Skeletal muscle cell (primary cell): ENCODE data around the gene SCGB3A2.

Experiments
- DNase-seq: peaks from one replicate; pipeline ENCODE4 v3.0.0-alpha.2; 2010; ENCODE audit warnings: low read depth
- H3K4me3 ChIP-seq: 2 replicates; pipeline ENCODE4 v1.5.1; 2011; ENCODE audit warnings: low read depth, mild to moderate bottlenecking, control low read depth, low read length, moderate library complexity

The SCGB3A2 gene

DNA sequence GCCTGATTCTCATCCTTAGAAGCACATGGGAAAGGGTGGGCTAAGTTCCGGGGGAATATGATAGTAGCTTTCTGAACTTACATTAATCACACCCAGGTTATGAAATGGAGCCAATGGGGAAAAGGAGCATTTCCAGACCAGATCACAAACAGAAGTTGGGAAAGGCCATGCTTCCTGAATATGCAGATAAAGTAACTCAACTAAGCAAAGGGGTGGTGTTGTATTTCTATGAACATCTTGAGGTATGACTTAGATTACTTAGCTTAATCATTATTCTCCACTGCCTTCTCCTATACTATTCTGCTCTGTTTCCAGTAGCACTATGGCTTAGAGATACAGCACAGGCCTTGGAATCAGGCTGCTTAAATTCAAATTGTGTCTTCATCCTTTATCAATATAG lies 17.4 kb downstream of the SCGB3A2 start:
- DNase-seq = no peak
- H3K4me3 ChIP-seq = no peak overlapping the region

DNA sequence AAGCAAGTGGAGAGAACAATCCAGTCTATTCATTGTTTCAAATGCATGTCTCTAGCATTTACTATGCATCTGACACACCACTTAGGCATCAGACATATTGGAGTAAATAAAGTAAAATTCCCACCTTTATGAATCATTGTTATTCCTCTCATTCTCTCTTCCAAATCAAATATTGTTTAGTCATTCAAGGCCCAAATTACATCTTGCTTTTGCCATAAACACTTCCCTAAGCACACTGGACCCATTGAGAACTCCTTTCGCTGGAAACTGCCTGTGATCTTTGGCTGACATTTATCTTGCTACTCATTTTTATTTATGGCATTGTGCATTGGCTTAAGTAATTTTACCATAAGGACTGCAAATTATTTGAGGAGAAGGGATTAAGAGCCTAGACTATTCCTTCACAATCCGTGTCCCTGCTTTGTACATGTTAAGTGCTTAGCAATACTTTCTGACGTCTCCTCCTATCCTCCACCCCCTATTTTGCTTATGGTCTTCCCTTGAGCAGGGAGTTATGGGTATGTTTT lies 20.4 kb downstream of the SCGB3A2 start:
- H3K4me3 ChIP-seq = no peak overlapping the region
- no peak for DNase-seq

DNA sequence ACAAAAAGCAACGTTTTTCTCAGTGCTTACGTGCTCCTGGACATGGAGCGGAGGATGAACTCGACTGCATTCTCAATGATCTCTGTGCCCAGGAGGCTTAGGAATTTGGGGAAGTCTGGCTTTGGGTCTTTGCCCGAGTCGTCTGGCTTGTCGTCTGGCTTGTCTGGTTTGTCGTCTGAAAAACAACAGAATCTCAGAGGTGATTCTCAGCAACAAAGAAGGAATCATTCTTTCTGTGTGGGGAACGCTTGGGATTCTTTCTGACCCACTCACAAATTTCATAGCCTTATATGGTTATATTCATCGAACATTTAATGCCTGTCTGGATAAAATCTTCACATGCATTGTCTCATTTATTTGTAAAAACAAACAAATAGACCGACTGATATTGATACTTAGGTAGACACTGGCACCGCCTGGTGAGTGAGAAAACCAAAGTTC lies 23.1 kb downstream of the SCGB3A2 start:
- H3K4me3 ChIP-seq = no peak overlapping the region
- DNase-seq = no peak

DNA sequence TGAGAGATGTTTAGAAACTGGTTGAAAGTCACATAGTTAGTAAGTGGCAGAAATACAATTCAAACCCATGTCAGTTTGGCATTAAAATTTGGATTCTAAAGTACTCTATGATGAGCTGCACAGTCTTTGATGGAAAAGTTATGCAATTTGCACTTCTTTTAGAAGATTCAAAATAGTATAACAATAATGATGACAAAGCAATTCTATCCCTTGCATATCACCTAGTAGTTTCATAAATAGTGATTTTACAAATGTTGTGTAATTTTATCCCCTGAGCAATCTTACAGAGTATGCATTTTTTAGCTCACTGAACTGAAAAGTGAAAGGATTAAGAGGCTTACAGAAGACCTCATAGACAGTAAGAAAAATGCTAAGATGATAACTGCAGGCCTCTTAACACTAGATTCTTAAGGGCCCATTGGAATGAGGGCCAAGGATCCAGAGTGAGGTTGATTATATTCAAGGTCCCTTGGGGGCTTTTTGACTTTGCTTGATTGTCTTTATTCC lies 24.2 kb downstream of the SCGB3A2 start:
- H3K4me3 ChIP-seq = no peak overlapping the region
- DNase-seq = no peak

DNA sequence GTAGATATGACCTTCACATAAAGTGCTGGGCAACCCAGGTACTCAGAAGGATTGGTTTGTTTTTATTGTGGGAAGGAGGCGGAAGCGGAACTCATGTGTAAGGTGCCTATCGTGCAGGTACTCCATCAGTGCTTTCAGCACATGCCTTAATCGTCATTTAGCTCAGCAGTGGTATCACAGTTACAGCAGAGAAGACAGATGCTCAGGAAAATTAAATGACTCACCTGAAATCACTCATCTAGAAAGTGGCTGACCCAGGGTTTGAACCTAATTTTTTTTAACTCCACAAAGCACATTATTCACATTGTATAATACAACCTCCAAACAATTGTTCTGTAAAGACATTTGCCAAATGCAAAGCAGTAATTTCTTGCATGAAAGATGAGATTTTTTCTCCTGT lies 25.6 kb downstream of the SCGB3A2 start:
- no peak overlapping the region for H3K4me3 ChIP-seq
- DNase-seq = no peak

DNA sequence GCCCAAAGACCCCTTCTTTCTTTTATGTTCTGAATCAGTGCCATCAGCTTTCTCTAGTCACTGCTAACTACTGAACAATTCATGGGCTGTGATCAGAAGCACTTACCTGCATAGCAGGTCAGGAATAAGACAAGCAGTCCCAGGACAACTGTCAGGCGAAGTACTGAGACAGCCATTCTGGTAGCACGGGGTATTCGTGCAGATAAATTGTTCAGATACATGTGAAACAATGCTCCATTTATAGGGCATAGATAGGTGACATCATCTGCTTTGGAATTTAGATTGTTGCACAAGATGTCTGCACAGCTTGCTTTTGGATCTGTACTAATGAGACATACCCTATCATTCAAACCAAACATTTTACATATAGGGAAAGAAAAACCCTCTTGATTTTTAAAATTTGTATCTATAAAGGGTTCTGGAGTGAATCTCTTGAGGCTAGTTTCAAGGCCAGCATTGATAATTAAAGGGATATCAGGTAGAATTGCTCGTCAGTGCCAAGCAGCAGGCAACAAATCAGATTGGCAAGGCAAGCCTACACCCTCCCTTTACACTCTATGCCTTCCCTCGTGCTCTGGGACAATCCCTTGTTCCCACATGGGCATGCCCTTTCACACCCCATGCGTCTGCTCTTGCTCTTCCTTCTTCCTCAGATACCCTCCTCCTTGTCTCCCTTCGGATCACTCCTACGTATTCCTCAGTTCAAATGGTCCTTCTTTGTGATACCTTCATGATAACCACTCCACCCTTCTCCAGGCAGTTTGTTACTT lies 28.0 kb downstream of the SCGB3A2 start, which contains the start of gene C5orf46:
Gene C5orf46, minus strand, starts transcription at position 213 of the 770 bp plus-strand sequence. Its CDS starts 37 bp downstream, at position 176.
- peak; percentile 28 for DNase-seq

GRCh38 chr5:147911427-147911826 lies 32.9 kb downstream of the SCGB3A2 start:
- DNase-seq = no peak
- no peak overlapping the region for H3K4me3 ChIP-seq

More for the DNA sequence above, 28.0 kb downstream of the SCGB3A2 start, which contains the start of gene C5orf46:
- H3K4me3 ChIP-seq = no peak within 1 kb of the TSS

DNA sequence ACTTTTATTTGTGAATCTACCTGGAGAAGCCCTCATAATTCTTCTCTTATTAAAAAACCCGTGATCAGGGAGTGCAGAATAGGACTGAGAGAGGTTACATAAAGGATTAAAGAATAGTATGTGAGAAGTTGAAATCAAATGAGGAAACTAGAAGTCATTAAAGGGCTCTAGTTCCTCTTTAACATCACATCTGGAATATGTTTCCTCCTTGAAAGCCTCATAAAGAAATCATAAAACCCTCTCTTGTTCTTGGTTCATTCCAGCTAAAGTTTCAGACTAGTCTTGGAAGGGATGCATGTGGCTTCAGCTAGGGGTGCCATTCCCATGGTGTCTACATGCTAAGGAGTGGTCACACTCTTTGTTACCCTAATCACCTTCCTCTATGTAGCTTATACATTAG lies 33.5 kb downstream of the SCGB3A2 start:
- H3K4me3 ChIP-seq = no peak overlapping the region
- DNase-seq = no peak

DNA sequence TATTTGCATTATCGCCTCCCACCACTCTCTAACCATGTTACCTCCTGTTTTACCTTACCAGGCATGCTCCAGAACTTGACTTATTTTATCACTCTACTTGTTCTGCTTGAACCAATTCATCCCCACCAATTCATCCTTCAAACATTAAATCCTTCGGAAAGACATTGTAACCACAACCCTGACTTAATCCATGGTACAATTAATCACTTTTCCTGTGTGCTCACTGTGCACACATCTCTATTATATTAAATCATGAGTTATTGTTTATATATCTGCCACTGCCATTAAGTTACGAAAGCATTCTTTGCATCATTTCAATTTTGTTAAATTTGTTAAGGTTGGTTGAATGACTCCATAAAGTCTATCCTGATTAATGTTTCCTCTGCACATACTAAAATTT lies 35.3 kb downstream of the SCGB3A2 start:
- no peak for DNase-seq
- H3K4me3 ChIP-seq = no peak overlapping the region

DNA sequence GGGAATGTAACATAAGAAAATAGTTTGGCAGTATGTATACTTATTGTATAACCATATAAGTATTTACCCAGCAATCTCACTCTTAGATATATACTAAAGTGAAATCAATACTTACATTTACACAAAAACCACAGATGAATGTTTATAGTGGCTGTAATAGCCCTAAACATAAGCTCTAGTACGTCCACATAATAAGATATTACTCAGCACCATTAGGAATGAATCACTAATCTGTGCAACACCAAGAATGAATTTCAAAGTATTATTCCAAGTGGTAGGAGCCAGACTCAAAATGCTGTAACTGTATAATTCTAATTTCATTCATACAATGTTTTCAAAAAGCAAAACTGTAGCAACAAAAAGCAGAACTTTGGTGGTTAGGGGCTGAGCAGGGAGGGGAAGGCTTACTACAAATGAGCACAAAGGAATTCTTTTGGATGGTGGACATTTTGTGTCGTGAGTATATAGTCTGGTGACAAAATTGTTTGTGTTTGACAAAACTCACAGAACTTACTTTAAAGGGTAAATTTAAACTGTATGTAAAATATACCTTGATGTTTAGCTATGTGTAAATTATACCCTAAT lies 39.7 kb downstream of the SCGB3A2 start:
- no peak overlapping the region for H3K4me3 ChIP-seq
- DNase-seq = no peak

DNA sequence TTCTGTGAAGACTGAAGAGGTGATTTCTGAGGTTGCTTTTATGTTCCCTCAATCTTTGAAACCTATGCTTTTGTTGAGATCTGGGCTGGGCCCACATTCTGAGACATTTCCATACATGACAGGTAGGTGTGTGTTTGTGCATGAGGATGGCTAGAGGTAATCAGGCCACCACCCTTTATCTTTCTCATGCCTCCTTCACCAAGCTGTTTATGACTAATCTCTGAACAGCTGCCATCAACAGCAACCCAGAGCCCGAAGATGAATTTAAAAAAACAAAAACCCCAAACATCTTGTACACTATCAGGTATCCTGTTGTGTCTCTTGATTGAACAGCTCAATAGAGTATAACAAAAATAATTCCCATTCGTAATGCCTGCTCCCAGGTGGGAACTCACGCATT lies 40.4 kb downstream of the SCGB3A2 start:
- DNase-seq = no peak
- H3K4me3 ChIP-seq = no peak overlapping the region

- no peak overlapping the region for H3K4me3 ChIP-seq
- no peak for DNase-seq
Observed at GRCh38 chr5:147920420-147921030, 42.0 kb downstream of the SCGB3A2 start.

DNA sequence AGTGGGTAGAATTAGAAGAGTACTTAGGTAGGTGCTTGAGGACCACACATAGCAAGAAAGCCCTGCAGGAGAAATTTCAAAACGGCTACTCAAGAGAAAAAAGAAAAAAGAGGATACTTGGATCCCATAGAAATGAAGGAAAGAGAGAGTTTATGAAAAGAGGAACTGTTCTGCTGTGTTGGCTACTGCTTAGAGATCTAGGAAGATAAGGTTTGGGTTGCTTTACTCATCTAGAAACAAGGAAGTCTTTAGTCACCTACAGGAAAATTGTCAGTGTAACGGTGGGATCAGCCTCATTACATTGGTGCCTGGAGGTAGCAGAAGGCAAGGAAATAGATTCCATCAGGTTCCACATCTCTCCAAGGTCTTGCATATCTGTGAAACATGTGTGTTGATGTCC lies 42.6 kb downstream of the SCGB3A2 start:
- no peak overlapping the region for H3K4me3 ChIP-seq
- DNase-seq = no peak

- no peak for DNase-seq
- H3K4me3 ChIP-seq = no peak overlapping the region
Observed at GRCh38 chr5:147925020-147925419, 46.5 kb downstream of the SCGB3A2 start.

- no peak overlapping the region for H3K4me3 ChIP-seq
Observed at GRCh38 chr5:147927901-147928300, 49.4 kb downstream of the SCGB3A2 start.

DNA sequence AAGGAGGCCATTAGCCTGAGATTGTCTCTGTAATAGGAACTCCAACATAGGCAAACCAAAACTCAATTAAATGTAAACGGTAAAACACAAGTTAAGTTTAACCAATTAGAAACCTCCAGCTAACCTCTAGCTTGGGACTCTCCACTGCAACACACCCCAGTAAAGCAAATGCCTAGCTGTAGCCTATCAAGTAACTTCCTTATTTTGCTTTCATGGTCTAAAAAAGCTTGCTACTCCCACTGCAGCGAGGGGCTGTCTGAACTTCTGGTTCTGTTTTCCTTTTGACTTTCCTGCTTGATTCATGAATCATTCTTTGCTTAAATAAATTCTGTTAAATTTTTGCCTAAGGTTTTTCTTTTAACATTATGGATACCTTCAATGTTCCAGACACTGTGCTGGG lies 52.3 kb downstream of the SCGB3A2 start:
- DNase-seq = no peak
- no peak overlapping the region for H3K4me3 ChIP-seq

More at GRCh38 chr5:147927901-147928300, 49.4 kb downstream of the SCGB3A2 start:
- DNase-seq = no peak
